GM04504 (cell line): ENCODE data around the gene NRSN2.
"Not testable (repeated sequence)": the region's sequence is repeated elsewhere in the genome, so short reads cannot be mapped to it uniquely, and the experiment has no call there.

Experiments
- DNase-seq: peaks from one replicate; pipeline ENCODE4 v3.0.0-alpha.2; 2012; ENCODE audit warnings: low read depth

The NRSN2 gene

DNA sequence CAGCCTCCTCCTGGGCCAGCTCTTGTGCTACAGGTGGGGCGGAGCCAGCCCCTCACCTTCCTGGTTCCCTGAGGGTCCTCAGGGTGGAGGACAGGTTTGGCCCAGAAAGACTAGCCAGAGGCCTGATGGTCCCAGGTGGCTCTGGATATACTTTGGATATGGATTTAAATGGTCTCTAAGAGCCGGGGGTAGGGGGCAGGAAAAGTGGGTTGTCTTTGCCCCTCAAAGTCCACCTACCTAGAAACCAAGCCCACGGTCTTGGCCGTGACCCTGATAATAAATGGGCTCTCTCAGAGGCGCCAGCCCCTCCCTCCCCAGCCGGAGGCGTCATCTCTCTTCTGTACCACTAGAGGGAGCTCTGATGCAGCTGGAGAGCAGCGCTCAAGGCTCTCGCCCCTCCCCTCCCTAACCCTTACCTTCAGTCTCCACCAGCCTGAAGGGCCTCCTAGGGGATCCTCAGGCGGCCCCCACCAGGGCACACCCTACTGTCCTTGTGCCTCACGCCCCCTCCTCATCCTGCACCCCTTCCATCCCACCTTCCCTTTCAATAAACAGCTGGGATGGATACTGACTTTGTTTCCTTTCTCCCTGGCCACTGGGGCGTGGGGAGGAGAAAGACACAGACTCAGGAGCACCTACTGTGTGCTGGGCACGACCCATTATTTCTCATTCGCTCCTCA lies 7.5 kb downstream of the NRSN2 start:
- peak; percentile 41 for DNase-seq

DNA sequence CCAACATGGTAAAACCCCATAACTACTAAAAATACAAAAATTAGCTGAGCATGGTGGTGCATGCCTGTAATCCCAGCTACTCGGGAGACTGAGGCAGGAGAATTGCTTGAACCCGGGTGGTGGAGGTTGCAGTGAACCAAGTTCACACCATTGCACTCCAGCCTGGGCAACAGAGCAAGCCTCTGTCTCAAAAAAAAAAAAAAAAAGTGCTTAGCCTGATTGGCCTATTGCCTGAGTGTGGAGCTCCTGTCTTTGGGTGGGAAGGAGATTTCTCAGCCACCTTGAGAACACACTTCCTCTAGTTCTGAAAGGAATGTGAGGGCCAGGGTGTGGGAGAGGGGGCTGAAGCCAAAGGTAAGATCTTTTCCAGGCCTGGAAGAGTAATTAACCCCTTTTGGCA lies 9.2 kb downstream of the NRSN2 start:
- not testable (repeated sequence) for DNase-seq

DNA sequence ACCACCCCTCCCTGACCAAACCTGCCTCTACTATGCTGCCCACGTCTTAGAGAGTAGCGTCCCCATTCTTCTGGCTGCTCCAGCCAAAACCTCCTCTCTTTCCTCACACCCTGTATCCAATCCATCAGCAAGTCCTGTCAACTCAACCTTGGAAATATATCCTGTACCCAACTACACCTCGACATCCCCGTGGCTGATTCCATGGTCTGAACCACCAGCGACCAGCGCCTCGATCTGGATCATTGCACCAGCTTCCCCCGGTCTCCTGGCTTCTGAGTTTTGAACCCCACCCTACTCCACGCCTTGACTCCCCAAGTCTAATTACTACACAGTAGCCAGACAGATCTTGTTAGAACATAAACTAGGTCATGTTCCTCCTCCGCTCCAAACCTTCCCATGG lies 9.8 kb downstream of the NRSN2 start:
- no peak for DNase-seq

DNA sequence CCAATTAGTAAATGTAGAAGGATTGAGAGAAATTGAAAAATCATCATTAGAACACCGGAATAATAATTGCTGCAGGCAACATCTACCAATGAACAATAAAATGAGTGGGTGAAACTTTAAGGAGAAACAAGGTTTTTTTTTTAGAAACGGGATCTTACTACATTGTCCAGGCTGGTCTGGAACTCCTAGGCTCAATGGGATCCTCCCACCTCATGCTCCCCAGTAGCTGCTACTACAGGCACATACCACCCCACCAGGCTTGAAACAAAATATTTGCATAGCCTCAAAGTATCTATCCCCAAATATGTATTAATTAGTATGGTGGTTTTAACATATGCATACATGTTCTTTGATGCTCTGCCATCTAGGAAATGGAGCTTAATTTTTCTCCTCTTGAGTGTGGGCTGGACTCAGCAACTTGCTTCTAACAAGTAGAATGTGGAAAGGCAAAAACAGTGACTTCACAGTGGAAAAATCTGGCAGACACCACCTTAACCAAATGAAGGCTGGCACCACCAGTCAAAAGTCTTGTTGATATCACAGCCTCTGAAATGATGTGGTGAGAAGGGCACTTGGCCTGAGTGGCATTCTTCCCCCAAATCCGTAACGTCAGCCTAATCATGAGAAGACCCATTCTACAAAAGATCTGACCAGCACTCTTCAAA lies 12.1 kb downstream of the NRSN2 start:
- DNase-seq, result no peak

DNA sequence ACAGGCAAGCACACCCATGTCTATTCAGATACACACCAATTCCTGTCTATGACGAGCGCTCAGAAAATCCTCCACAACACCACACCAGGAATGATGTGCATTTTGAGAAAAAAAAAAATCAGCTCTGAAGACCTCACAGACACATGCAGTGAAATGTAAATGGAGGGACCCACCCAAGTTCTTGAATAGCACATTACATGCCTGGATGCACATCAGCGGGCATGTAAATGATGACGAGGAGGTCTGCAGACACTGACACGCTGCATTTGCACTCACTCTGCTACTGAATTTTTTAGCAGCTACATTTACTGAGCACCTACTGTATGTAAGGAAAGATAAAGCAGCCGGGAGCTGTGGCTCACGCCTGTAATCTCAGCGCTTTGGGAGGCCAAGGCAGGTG lies 14.7 kb downstream of the NRSN2 start:
- DNase-seq, result no peak

DNA sequence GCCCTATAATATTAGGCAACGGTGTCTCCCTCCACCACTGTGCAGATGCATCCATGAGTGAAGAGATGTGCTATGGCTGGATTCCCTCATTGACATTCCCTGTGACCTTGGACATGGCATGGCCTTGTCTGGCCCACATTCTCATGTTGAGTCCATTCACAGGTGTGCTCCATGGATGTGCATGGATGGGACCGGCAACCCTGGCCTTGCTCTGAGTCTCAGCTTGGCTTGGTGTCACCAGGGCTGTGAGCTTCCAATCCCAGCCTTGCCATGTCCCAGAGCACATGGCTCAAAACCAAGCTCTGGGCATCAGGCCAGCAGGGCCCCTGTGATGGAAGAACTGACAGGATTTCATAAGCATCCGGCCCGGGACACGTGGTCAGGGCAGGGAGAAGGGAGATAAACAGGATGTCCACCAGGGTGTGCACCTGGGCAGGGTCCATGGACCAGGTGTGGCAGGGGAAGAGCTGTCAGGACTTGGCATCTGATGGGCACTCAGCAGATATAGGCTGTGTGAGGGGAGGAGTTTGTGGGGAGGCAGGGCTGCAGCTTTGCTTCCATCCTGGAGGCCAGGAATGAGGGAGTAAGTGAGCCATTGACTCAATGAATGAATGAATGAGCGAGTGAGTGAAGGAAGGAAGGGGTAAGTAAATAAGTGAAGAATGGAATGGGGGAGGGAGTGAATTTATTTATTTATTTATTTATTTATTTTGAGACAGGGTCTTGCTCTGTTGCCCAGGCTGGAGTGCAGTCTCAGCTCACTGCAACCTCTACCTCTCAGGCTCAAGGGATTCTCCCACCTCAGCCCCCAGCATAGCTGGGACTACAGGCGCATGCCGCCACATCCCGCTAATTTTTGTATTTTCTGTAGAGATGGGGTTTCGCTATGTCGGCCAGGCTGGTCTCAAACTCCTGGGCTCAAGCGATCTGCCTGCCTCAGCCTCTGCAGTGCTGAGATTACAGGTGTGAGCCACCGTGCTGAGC lies 15.7 kb downstream of the NRSN2 start:
- DNase-seq, result peak; percentile 83

DNA sequence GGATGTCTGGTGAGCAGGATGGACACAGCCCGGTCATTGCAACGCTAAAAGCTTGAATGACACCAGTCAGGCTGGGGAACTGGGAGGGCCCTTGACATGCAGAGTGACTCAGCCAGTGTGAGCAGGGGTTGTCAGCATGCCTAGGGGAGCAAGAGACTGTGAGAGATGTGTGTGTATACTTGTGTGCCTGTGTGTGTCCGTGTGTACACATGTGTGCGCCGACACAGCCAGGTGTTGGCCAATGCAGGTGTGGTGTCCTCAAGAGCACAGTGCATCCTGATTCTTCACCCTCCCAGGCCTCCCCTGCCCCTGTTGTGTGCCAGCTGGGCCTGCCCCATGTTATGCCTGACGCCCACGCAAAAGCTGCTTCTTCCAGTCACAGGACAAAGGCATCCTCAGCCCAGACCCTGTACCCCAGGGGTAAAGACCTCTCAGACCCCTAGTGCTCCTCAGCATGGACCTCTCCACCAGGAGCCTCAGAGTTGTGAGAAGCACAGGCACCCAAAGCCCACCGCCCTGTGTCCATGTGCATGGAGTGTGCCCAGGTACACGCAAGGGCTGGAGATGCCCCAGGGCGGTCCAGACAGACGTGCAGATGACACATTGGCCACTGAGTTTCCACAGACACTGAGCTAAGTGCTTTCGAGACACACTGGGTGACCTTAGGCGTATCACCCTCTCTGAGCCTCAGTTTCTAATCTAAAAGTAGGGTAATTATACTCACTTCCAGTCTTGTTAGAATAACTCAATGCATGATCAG lies 16.6 kb downstream of the NRSN2 start:
- DNase-seq, result no peak

DNA sequence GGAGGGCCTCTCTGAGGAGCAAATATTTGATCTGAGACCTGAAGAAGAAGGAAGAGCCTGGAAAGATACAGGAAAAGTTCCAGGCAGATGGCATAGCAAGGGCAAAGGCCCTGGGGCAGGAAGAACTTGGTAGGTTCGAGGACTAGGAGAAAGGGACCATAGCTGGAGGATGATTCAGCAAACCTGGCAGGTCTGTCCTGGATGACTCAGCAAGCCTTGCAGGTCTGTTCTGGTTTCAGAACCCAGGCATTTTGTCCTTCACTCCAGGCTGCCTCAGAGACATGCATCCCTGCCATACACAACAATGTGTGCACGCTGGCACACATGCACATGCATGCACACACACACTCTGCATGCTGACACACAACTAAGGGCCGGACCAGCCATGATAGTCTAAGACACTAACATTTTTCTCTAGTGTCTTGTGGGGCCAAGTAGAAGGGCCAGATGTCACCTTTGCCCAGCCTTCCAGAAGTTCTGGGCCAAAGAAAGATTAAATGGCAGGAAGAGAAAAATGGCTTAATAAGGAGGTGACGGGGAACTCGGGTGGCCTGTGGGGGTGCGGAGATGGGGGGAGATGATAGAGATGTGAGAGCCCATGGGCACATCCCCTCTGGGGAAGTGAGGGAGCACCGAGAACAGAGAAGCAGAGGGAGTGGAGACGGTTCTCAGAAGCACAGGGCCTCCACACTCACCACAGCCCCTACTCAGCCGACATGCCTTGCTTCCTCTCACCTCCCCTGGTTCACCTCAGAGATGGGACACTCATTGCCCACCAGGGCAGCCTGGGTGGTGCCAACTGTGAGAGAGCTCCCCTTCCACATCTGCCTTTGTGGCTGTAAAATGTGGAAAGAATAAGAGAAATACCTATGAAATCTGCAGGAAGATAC lies 18.2 kb downstream of the NRSN2 start:
- DNase-seq, result no peak

DNA sequence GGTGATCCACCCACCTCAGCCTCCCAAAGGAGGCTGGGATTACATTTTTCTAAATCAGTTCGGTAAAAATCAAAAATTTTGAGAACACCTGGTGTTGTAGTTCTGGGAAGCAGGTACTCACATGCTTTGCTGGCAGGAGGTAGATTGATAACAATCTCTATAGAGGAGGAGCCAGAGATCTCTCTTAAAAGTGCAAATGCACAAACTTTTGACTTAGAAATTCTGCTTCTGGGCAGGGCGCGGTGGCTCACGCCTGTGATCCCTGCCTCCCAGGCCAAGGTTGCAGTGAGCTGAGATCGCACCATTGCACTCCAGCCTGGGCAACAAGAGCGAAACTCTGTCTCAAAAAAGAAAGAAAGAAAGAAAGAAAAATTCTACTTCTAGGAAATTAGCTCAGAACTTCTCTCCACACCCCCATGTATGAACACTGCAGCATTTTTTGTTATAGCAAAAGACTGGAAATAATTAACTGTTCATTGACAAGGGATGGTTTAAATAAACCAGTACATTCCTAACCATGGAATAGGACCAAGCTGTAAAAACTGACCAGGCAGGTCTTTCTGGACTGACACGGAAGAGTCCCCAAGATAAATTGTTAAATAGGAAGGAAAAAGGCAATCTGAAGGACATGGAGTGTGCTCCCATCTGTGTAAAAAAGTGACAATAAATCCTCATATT lies 19.3 kb downstream of the NRSN2 start:
- no peak for DNase-seq

DNA sequence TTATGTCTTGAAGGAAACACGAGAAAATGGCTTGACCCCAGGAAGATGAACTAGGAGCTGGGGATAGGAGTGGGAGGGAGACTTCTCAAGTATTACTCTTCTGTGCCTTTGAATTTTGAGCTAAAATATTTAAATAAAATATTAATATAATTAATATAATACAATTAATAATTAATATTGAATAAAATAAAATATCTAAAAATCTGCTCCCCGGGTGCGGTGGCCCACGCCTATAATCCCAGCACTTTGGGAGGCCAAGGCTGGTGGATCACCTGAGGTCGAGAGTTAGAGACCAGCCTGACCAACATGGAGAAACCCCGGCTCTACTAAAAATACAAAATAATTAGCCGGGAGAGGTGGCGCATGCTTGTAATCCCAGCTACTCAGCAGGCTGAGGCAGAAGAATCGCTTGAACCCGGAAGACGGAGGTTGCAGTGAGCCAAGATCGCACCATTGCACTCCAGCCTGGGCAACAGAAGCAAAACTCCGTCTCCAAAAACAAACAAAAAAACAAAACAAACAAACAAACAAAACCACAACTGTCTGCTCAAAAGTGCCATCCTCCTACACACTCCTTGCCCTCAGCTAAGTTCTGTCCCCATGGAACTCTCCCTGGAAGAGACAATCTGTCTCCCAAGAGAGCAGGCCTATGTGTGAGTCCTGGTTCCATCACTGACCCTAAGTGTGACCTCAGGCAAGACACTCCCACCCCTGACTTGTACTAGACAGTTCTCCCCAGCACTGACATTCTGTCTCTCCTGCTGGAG lies 20.0 kb downstream of the NRSN2 start:
- no peak for DNase-seq

DNA sequence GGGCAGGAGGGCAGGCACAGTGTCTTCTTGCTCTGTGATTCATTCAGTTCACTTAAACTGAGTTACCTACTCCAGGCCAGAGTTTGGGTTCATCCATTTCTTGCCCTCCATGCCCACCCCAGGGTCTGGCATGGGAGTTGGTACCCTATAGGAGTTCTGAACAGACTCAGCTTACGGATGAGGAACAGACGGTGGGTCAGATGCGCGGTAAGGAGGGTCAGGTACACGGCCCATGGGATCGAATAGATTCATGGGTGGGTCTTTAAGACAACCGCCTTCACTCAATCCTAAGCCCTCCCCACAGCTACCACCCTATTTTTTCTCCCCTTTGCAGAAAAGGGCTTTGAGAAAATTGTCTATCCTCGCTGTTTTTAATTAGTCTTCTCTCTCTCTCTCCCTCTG lies 20.6 kb downstream of the NRSN2 start:
- no peak for DNase-seq

DNA sequence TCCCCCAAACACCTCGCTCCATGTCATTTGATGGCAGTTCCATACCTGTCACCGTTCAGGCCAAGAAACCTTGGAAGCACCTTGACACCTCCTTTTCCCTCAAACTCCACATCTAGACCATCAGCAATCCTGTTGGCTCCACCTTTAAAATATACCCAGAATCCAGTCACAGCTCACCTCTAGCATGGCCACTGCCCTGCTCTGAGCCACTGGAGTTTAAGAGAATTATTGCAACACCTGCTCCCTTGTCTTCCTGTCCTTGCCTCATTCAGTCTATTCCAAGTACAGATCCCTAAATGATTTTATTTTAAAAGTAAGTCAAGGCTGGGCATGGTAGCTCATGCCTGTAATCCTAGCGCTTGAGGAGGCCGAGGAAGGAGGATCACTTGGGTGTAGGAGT lies 22.0 kb downstream of the NRSN2 start:
- DNase-seq, result no peak

DNA sequence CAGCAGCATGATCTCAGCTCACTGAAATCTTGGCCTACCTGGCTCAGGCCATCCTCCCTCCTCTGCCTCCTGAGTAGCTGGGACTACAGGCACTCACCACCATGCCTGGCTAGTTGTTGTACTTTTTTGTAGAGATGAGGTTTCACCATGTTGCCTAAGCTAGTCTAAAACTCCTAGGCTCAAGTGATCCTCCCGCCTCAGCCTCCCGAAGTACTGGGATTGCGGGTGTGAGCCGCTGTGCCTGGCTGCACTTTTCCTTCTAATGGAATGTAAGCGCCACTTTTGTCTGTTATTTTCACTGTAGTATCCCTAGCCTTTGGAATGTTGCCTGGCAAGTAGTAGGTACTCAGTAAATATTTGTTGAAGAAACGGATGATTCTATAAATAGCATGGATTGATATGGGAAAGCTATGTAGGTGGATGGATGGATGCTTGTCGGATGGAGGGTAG lies 23.3 kb downstream of the NRSN2 start:
- no peak for DNase-seq

DNA sequence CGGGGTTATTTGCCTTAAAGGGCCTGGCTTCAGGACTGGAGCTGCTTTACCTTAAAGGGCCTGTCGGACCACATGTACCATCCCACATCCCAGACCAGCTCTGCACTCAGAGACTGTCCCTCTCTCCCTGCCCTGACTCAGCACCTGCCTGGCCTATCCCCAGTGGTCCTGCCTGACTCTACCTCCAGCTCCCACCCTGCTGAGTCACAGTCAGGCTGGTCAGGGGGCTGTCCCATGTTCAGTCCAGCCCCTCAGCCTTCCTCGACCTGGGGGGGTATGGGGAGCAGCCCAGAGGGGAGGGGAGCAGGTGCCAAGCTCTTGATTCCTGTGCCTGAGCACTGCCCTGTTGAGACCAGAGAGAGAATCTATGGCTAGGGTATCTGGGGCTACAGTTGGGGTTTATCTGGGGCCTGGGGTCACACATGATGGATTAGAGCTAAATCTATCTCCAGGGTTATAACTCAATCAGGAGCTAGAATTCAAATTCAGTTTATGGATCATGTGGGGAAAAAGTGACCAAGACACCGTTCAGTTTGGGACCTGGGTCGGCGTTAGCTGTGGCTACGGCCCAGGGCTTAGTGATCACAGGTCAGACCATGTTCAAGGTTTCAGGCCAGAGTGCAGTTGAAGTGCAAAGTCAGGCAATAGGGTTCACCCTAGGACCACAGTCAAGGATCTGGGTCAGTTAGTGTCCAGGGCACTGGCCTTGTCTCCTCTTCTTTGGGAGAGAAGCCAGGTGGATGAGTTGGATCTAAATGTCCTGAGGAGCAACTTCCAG lies 24.3 kb downstream of the NRSN2 start:
- no peak for DNase-seq

DNA sequence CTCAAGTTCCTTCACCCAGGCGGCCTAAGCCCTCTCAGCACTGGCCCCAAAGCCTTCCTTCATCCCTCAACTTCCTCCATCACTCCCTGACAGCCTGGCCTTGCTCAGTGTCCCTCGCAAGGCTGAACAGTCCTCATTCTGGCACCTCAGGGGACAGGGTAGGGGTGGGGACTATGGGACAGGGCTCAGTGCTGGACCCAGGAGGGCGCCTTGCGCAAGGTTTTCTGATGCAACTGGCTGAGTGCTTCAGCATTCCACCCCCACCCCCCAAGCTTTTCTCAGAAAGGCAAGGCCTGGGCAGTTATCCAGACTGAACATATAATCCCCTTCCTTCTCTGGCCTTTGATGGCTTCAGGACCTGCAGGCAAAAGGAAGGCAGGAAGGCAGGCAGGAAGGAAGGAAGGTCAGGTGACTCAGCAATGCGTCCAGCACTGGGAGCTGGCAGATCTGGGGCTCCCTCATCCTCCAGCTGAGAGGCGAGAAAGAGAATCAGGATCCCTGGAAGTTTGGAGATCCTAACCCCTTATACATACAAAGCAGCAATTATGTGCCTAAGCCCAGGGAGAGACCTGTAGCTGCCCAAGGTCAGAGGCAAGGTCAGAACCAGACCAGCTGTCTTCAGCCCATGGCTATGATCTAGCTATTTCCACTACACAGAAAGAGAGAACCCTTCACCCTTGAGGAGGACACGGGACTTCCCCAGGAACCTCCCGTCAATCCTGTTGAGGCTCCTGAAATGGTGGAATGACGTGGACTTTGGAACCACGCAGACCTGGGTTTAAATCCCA lies 25.0 kb downstream of the NRSN2 start:
- peak; percentile 88 for DNase-seq

DNA sequence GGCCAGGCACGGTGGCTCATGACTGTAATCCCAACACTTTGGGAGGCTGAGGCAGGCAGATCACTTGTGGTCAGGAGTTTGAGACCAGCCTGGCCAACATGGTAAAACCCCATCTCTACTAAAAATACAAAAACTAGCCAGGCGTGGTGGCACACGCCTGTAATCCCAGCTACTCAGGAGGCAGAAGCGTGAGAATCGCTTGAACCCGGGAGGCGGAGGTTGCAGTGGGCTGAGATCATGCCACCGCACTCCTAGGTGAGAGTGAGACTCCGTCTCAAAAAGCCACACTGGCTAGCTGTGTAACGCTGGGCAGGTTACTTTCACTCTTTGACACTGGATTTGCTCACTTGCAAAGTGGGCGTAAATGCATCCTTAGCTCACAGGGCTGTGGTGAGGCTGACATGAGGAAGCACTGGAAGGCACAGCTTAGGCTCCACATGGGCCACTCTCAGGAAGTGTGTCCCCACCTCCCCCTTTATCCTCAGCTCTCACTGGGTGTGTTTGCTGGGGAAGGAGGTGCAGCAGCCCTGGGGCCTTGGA lies 25.7 kb downstream of the NRSN2 start:
- not testable (repeated sequence) for DNase-seq

DNA sequence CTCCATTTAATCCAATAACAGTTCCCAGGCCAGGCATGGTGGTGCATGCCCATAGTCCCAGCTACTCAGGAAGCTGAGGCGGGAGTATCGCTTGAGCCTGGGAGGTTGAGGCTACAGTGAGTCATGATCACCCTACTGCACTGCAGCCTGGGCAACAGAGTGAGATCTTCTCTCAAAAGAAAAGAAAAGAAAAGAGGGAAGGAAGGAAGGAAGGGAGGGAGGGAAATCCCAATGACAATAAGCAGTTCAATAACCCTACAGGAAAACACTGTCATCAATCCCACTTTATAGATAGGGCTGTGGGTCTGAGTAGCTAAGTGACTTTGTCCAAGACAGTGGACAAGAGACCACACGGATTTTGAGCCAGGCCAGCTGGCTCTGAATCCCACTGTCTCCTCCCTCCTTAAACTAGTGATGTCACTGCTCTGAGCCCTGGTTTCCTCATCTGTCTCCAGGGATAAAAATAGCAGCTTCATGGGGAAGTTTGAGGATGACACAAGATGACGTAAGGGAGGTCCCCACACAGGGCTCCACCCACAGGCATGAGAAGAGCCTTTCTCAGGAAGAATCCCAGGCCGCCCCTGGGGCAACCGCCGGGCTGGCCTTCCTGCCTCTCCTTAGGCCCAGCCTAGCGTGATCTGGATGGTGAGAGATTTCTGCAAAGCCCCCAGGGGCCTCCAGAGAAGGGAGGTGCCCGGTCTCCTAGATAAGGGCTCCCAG lies 26.4 kb downstream of the NRSN2 start:
- no peak for DNase-seq
